ENCODE results near the gene ETS1.

DNA sequence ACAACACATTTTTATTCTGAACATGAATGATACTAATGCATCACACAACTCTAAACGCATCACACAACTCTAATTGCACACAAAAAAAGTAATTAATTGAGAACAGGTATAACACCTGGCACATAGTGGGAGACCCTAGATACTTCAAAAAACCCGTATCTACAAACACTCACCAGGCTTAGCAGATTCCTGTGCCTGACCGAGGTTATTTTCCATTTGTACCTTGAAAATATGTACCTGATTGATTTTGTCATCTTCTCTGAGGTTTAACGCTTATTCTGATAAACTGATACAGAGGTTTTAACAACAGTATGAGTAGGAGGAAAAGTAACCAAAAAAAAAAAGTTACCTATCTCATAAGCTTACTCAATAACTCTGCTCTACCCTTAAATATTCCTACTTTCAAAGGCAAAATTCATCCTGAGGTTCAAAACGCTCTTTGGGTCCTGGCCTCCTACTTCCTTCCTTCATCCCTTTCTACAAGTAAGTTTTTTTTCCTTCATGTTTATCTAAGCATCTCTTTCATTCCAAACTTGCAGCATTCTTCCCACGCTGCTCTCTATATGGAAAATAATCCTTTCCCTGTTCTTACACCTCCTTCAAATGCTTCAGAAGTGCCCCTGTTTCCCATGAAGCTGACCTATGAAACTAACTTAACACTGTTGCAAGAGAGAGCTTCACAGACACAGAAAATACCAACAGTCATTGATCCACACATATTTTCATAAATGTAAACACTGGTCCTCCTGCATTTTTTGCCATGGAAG lies 73.3 kb downstream of the ETS1 start:
- TF ChIP-seq, protein P1, sequence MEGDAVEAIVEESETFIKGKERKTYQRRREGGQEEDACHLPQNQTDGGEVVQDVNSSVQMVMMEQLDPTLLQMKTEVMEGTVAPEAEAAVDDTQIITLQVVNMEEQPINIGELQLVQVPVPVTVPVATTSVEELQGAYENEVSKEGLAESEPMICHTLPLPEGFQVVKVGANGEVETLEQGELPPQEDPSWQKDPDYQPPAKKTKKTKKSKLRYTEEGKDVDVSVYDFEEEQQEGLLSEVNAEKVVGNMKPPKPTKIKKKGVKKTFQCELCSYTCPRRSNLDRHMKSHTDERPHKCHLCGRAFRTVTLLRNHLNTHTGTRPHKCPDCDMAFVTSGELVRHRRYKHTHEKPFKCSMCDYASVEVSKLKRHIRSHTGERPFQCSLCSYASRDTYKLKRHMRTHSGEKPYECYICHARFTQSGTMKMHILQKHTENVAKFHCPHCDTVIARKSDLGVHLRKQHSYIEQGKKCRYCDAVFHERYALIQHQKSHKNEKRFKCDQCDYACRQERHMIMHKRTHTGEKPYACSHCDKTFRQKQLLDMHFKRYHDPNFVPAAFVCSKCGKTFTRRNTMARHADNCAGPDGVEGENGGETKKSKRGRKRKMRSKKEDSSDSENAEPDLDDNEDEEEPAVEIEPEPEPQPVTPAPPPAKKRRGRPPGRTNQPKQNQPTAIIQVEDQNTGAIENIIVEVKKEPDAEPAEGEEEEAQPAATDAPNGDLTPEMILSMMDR (IDR thresholded peaks at IDR 0.05; ENCODE audit: poor library complexity, severe bottlenecking), result no peak
- no peak for TF ChIP-seq SMC3 (conservative IDR thresholded peaks at IDR 0.05; ENCODE audit: poor library complexity)
- no peak for TF ChIP-seq RAD21 (conservative IDR thresholded peaks at IDR 0.05)
- no peak for TF ChIP-seq MXI1 (conservative IDR thresholded peaks at IDR 0.05; ENCODE audit: poor library complexity, severe bottlenecking)
- TF ChIP-seq TAF1 (IDR thresholded peaks at IDR 0.05; ENCODE audit: low read depth), result no peak
- TF ChIP-seq, protein P2, sequence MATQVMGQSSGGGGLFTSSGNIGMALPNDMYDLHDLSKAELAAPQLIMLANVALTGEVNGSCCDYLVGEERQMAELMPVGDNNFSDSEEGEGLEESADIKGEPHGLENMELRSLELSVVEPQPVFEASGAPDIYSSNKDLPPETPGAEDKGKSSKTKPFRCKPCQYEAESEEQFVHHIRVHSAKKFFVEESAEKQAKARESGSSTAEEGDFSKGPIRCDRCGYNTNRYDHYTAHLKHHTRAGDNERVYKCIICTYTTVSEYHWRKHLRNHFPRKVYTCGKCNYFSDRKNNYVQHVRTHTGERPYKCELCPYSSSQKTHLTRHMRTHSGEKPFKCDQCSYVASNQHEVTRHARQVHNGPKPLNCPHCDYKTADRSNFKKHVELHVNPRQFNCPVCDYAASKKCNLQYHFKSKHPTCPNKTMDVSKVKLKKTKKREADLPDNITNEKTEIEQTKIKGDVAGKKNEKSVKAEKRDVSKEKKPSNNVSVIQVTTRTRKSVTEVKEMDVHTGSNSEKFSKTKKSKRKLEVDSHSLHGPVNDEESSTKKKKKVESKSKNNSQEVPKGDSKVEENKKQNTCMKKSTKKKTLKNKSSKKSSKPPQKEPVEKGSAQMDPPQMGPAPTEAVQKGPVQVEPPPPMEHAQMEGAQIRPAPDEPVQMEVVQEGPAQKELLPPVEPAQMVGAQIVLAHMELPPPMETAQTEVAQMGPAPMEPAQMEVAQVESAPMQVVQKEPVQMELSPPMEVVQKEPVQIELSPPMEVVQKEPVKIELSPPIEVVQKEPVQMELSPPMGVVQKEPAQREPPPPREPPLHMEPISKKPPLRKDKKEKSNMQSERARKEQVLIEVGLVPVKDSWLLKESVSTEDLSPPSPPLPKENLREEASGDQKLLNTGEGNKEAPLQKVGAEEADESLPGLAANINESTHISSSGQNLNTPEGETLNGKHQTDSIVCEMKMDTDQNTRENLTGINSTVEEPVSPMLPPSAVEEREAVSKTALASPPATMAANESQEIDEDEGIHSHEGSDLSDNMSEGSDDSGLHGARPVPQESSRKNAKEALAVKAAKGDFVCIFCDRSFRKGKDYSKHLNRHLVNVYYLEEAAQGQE (IDR thresholded peaks at IDR 0.05; ENCODE audit: borderline replicate concordance), result no peak
- no peak for TF ChIP-seq POLR2AphosphoS5 (IDR thresholded peaks at IDR 0.05)
